Adrenal gland (tissue), 12 donors: Measurements from ENCODE around the gene HOXC6. TPM values are rescaled to one million over a fixed set of nuclear protein-coding genes. Genes with fewer than 3 reads are reported as not detected.
A peak's percentile ranks its signal among the peaks of the same experiment; 100 is the strongest.

Experiments used
- DNase-seq, 7 donors: peaks; one replicate each; pipeline ENCODE4 v3.0.0-alpha.2; 2019 to 2020
- H3K27ac ChIP-seq, 5 donors: fragments of 200-600 bp; sonication (generic) in 4 of 5; 1 replicate in 3 of 5; 2 replicates in 2 of 5; pipeline versions ENCODE4 v1.5.1 to v1.8.0; 2016 to 2020; ENCODE audit warnings: mild to moderate bottlenecking in 1 of 5
- H3K27me3 ChIP-seq: fragments of 200-600 bp; 2 replicates; pipeline ENCODE4 v1.8.0; 2021
- H3K36me3 ChIP-seq, 2 donors: fragments of 200-600 bp; replicated peaks in 1 of 2; 1 replicate in 1 of 2; 2 replicates in 1 of 2; pipeline versions ENCODE4 v1.5.1 to v1.8.0; 2018 to 2022
- H3K4me1 ChIP-seq, 2 donors: fragments of 200-600 bp; replicated peaks in 1 of 2; 1 replicate in 1 of 2; 2 replicates in 1 of 2; pipeline versions ENCODE4 v1.5.1 to v1.8.0; 2018 to 2021
- H3K4me3 ChIP-seq, 4 donors: fragments of 200-600 bp; sonication (generic) in 3 of 4; one replicate each; pipeline ENCODE4 v1.5.1; 2016 to 2018
- H3K9me3 ChIP-seq, 3 donors: fragments of 200-600 bp; sonication (generic) in 1 of 3; replicated peaks in 1 of 3; 1 replicate in 2 of 3; 2 replicates in 1 of 3; pipeline versions ENCODE4 v1.5.1 to v1.8.0; 2016 to 2021
- CTCF ChIP-seq, 6 experiments: fragments of 450-650 bp in 4 of 6; fragments of 200-600 bp in 2 of 6; sonication (generic) in 1 of 6; IDR thresholded peaks; 1 replicate in 5 of 6; 2 replicates in 1 of 6; pipeline versions ENCODE4 v1.5.1 to v1.8.0; 2016 to 2021; ENCODE audit warnings: antibody characterized with exemption in 6 of 6, mild to moderate bottlenecking in 2 of 6, moderate library complexity in 1 of 6
- POLR2A ChIP-seq, 2 donors: fragments of 450-650 bp; IDR thresholded peaks; one replicate each; pipeline ENCODE4 v1.6.1; 2017; ENCODE audit warnings: antibody characterized with exemption in 2 of 2, mild to moderate bottlenecking in 2 of 2, moderate library complexity in 1 of 2
- WGBS, 4 donors: extraction: QIAGEN DNeasy Blood & Tissue Kit in 2 of 4; methylation state at CpG; one replicate each; pipeline versions ENCODE4 v1.1.5 to v1.1.7; 2013 to 2017; 5-methylcytosine and 5-hydroxymethylcytosine counted together
- intact Hi-C, 2 donors: fragments of 100-400 bp; cut with DNase I; formaldehyde crosslinking; loops; one replicate each; pipeline versions ENCODE4 v1.14.1 to v1.15.0; 2022 to 2023
- polyA plus RNA-seq, 3 donors: library from polyadenylated mRNA; stranded (reverse); fragments of 200-250 nt in 2 of 3; fragments of 350-450 nt in 1 of 3; fragmentation: Illumina TruSeq in 1 of 3; extraction: RNeasy Lipid Tissue Mini Kit (QIAGEN cat#74804) in 1 of 3; gene quantifications; one replicate each; pipeline ENCODE4 v1.2.3, GENCODE V29; 2013 to 2014
- total RNA-seq, 9 donors: library from RNA; depleted of rRNA in 4 of 9; stranded (reverse); fragments of >200 nt in 4 of 9; fragments of 120-200 nt in 1 of 9; fragmentation: NEBNext Ultra II Directional in 1 of 9; extraction: Animal tissue kit (Norgen Biotek cat#: 25700) in 1 of 9; gene quantifications; one replicate each; pipeline versions ENCODE4 v1.1.0 to v1.2.4, GENCODE V29; 2013 to 2023
- donor health status: healthy with polysubstance abuse.
- donor health status: Bipolar disorder and iron deficiency.
- donor health status: DM: yes; HTN: yes; CAD: no.
- donor health status: DM: no; HTN: no; CAD: no.
- donor health status: DM: no; HTN: no; CAD: no.
- donor health status: DM: yes; HTN: yes; CAD: no.

Gene HOXC6
- total and polyA plus RNA-seq, 12 donors = 1.5 to 23.1 (median 13.2) TPM

- no peak for DNase-seq
- Histone ChIP-seq H3K27ac (peak overlapping the region in 3 of 5 donors; percentile 31 to 95 (median 75)), H3K4me1 (peaks cover 11 to 24% of the 10 kb centered on the region in 2 donors)
Observed at GRCh38 chr12:54022960-54023884, 5.0 kb upstream of the HOXC6 start.

GRCh38 chr12:54024127-54024526, 4.1 kb upstream of the HOXC6 start:
- DNase-seq = peak in 1 of 7 donors; percentile 62
- TF ChIP-seq CTCF (IDR thresholded peaks at IDR 0.05) (no peak), POLR2A (IDR thresholded peaks at IDR 0.05) (no peak)
- WGBS, 4 donors = 54 to 59% (median 56%) methylated on average over 16 to 17 of the region's 17 CpGs
- Histone ChIP-seq H3K4me3 (peak overlapping the region in 1 of 4 donors; percentile 21), H3K27ac (peak overlapping the region in 3 of 5 donors; percentile 25 to 95 (median 81)), H3K4me1 (peaks cover 17 to 23% of the 10 kb centered on the region in 2 donors), H3K27me3 (no peaks in the 10 kb centered on the region), H3K9me3 (no peaks in the 10 kb centered on the region), H3K36me3 (no peaks in the 10 kb centered on the region)
- intact Hi-C loops = no loop called here

More at GRCh38 chr12:54022960-54023884, 5.0 kb upstream of the HOXC6 start:
- Histone ChIP-seq H3K36me3 (no peaks in the 10 kb centered on the region), H3K4me3 (no peak overlapping the region), H3K27me3 (no peaks in the 10 kb centered on the region), H3K9me3 (no peaks in the 10 kb centered on the region)
- WGBS, 4 donors = 59 to 70% (median 63%) methylated on average over 8 of the region's 8 CpGs
- TF ChIP-seq CTCF (IDR thresholded peaks at IDR 0.05) (no peak), POLR2A (IDR thresholded peaks at IDR 0.05) (no peak)
- intact Hi-C loops = no loop called here

DNA sequence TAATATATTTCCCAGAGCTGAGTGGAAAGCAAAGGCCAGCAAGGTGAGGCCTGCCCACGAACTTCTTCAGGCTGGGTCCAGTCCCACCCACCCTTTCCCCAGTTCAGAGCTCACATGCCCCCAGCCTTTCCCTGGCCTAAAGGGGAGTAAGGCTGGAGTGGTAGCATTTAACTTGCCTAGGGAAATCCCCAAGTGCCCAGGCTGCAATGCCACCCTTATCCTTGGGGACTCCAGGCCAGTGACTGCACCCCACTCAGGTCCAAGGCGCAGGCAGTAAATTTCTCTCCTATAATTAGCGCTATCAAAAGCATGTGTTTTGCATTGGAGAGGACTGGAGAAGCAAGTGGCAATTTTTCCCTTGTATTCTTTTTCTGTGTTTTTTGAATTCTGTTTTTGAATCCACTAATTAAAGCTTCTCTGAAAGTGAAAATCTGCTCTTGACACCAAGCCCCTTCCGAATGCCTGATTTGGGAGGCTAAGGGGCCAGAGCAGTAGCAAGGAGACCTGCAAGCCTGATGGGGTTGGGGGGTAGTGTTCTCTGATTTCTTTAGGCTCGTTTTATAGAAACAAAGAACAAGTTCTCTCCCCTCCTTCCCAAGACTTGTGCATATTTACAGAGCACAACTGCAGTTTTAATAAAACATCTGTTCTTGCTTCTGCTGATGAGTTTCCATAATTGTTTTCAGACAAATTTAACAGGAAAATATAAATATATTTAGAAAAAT, 3.5 kb upstream of the HOXC6 start:
- Histone ChIP-seq H3K4me3 (peak overlapping the region in 1 of 4 donors; percentile 13), H3K9me3 (no peaks in the 10 kb centered on the region), H3K27me3 (no peaks in the 10 kb centered on the region), H3K36me3 (no peaks in the 10 kb centered on the region), H3K27ac (peak overlapping the region in 3 of 5 donors; percentile 19 to 95 (median 81)), H3K4me1 (peaks cover 15 to 25% of the 10 kb centered on the region in 2 donors)
- DNase-seq = peak in 1 of 7 donors; percentile 50
- WGBS, 4 donors = 55 to 66% (median 64%) methylated on average over 5 of the region's 5 CpGs
- TF ChIP-seq POLR2A (IDR thresholded peaks at IDR 0.05) (no peak), CTCF (IDR thresholded peaks at IDR 0.05) (no peak)
- intact Hi-C loops = no loop called here
